Measurements from ENCODE around the gene GNAQ. TPM values are rescaled to one million over a fixed set of nuclear protein-coding genes. Genes with fewer than 3 reads are reported as not detected.

The GNAQ gene
- total RNA-seq, 3 donors from 2014 or later (not counting 1 experiment from before 2014, with no cell fraction given): 17.8 to 51.6 (median 24.5) TPM

DNA sequence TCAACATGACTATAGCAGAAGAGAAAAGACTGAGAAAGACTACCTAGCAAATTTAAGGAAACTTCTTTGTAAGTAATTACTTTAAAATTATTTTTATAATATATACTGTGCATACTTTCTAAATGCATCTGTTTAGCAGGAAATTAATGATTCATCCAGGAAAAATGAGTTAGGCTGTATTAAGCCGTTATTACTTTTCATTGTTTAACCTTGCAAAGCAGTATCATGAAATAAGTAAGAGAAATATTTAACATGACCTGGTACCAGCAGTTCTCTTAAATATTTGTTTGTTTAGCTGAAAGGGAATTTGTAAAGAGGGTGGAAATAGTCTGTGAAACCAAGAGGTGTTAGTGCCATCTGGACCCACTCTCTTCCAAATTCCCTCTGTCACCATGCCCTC is 175.0 kb downstream of the GNAQ start:
- WGBS (ENCODE audit: insufficient coverage): 78% methylated on average over 1 of the region's 1 CpG
- H3K27me3 Mint-ChIP-seq (ENCODE audit: low read depth in 2 of 2): no peaks in the 10 kb centered on the region
- no peak for TF ChIP-seq CTCF (IDR thresholded peaks at IDR 0.05)
- no peak overlapping the region for H3K27ac Mint-ChIP-seq
- no peaks in the 10 kb centered on the region for H3K36me3 ChIP-seq (ENCODE audit: control insufficient read depth, insufficient read depth, low read length)
- H3K27ac ChIP-seq (ENCODE audit: low read length): no peak overlapping the region
- intact Hi-C loops (cut with micrococcal nuclease): no loop called here
- H3K4me3 ChIP-seq (ENCODE audit: low read length): no peak overlapping the region
- H3K36me3 Mint-ChIP-seq: no peaks in the 10 kb centered on the region
- H3K9me3 ChIP-seq (ENCODE audit: control insufficient read depth, insufficient read depth, low read length): no peaks in the 10 kb centered on the region
- no peak for ATAC-seq
- no peaks in the 10 kb centered on the region for H3K27me3 ChIP-seq (ENCODE audit: control insufficient read depth, insufficient read depth, low read length)
- H3K4me1 Mint-ChIP-seq: peaks cover 11 to 13% of the 10 kb centered on the region in 2 donors
- DNase-seq: no peak
- no peak overlapping the region for H3K4me3 Mint-ChIP-seq
- H3K9me3 Mint-ChIP-seq: no peaks in the 10 kb centered on the region
- no peaks in the 10 kb centered on the region for H3K4me1 ChIP-seq (ENCODE audit: control insufficient read depth, insufficient read depth, low read length)

DNA sequence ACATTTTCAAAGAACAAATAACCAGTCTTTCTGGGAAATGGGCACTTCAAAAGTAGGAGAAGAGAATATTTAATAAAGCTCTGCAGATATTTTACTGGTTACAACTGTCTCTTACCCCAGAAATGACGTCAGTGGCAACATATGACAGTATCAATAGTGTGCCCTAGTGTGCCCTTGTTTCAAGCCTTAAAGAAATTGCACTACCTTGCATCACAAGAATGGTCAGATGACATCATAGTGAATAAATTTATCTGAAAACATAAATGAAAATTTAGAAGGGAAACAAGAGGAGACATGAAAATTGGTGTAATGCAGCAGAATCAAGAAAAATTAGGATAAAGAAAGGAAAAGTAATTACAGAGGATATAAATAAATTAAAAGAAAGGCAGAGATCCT is 176.7 kb downstream of the GNAQ start:
- Mint-ChIP-seq H3K9me3 (no peaks in the 10 kb centered on the region), H3K27me3 (ENCODE audit: low read depth in 2 of 2) (no peaks in the 10 kb centered on the region), H3K4me3 (no peak overlapping the region), H3K4me1 (peaks cover 11 to 13% of the 10 kb centered on the region in 2 donors), H3K36me3 (no peaks in the 10 kb centered on the region), H3K27ac (no peak overlapping the region)
- Histone ChIP-seq H3K27me3 (ENCODE audit: control insufficient read depth, insufficient read depth, low read length) (no peaks in the 10 kb centered on the region), H3K4me3 (ENCODE audit: low read length) (no peak overlapping the region), H3K9me3 (ENCODE audit: control insufficient read depth, insufficient read depth, low read length) (no peaks in the 10 kb centered on the region), H3K36me3 (ENCODE audit: control insufficient read depth, insufficient read depth, low read length) (no peaks in the 10 kb centered on the region), H3K4me1 (ENCODE audit: control insufficient read depth, insufficient read depth, low read length) (no peaks in the 10 kb centered on the region), H3K27ac (ENCODE audit: low read length) (no peak overlapping the region)
- ATAC-seq (no peak), DNase-seq (no peak)
- intact Hi-C loops (cut with micrococcal nuclease): no loop called here
- TF ChIP-seq CTCF (IDR thresholded peaks at IDR 0.05): no peak
- 100% methylated on average over 1 of the region's 1 CpG for WGBS (ENCODE audit: insufficient coverage)

- H3K27me3 Mint-ChIP-seq (ENCODE audit: low read depth in 2 of 2): no peaks in the 10 kb centered on the region
- H3K36me3 Mint-ChIP-seq: no peaks in the 10 kb centered on the region
- H3K27ac Mint-ChIP-seq: no peak overlapping the region
- DNase-seq (no peak), ATAC-seq (no peak)
- WGBS (ENCODE audit: insufficient coverage): 38% methylated on average over 3 of the region's 4 CpGs
- H3K4me3 Mint-ChIP-seq: no peak overlapping the region
- Histone ChIP-seq H3K36me3 (ENCODE audit: control insufficient read depth, insufficient read depth, low read length) (no peaks in the 10 kb centered on the region), H3K9me3 (ENCODE audit: control insufficient read depth, insufficient read depth, low read length) (no peaks in the 10 kb centered on the region), H3K27ac (ENCODE audit: low read length) (no peak overlapping the region), H3K4me3 (ENCODE audit: low read length) (no peak overlapping the region), H3K27me3 (ENCODE audit: control insufficient read depth, insufficient read depth, low read length) (no peaks in the 10 kb centered on the region), H3K4me1 (ENCODE audit: control insufficient read depth, insufficient read depth, low read length) (no peaks in the 10 kb centered on the region)
- no peak for TF ChIP-seq CTCF (IDR thresholded peaks at IDR 0.05)
- no peaks in the 10 kb centered on the region for H3K9me3 Mint-ChIP-seq
- intact Hi-C loops (cut with micrococcal nuclease): no loop called here
- H3K4me1 Mint-ChIP-seq: peaks cover 11 to 13% of the 10 kb centered on the region in 2 donors
These were observed 177.2 kb downstream of the GNAQ start for GRCh38 chr9:77854258-77854915.

GRCh38 chr9:77853716-77854115 is 177.9 kb downstream of the GNAQ start:
- H3K4me1 Mint-ChIP-seq: peaks cover 10 to 13% of the 10 kb centered on the region in 2 donors
- H3K4me3 Mint-ChIP-seq: no peak overlapping the region
- H3K4me3 ChIP-seq (ENCODE audit: low read length): no peak overlapping the region
- WGBS (ENCODE audit: insufficient coverage): 78% methylated on average over 3 of the region's 3 CpGs
- TF ChIP-seq CTCF (IDR thresholded peaks at IDR 0.05): no peak
- H3K27ac Mint-ChIP-seq: no peak overlapping the region
- DNase-seq (no peak), ATAC-seq (no peak)
- no peaks in the 10 kb centered on the region for H3K36me3 Mint-ChIP-seq
- H3K27me3 Mint-ChIP-seq (ENCODE audit: low read depth in 2 of 2): no peaks in the 10 kb centered on the region
- H3K9me3 Mint-ChIP-seq: no peaks in the 10 kb centered on the region
- no peaks in the 10 kb centered on the region for H3K4me1 ChIP-seq (ENCODE audit: control insufficient read depth, insufficient read depth, low read length)
- intact Hi-C loops (cut with micrococcal nuclease): no loop called here
- no peaks in the 10 kb centered on the region for H3K9me3 ChIP-seq (ENCODE audit: control insufficient read depth, insufficient read depth, low read length)
- no peak overlapping the region for H3K27ac ChIP-seq (ENCODE audit: low read length)
- no peaks in the 10 kb centered on the region for H3K27me3 ChIP-seq (ENCODE audit: control insufficient read depth, insufficient read depth, low read length)
- H3K36me3 ChIP-seq (ENCODE audit: control insufficient read depth, insufficient read depth, low read length): no peaks in the 10 kb centered on the region

All from natural killer cell (primary cell).